ENCODE measurements around the gene MTCL1. TPM values are rescaled to one million over a fixed set of nuclear protein-coding genes. Genes with fewer than 3 reads are reported as not detected.

Gene MTCL1
- total RNA-seq, 1 donor from 2014 or later, result 100 TPM

- Mint-ChIP-seq H3K36me3 (ENCODE audit: unreplicated experiment) (peaks cover 9% of the 10 kb centered on the region), H3K27me3 (ENCODE audit: unreplicated experiment) (peaks cover 5% of the 10 kb centered on the region), H3K9me3 (ENCODE audit: unreplicated experiment) (peaks cover 2% of the 10 kb centered on the region), H3K4me3 (ENCODE audit: unreplicated experiment) (no peak overlapping the region), H3K4me1 (ENCODE audit: low read depth, unreplicated experiment) (peaks cover 7% of the 10 kb centered on the region), H3K27ac (ENCODE audit: unreplicated experiment) (no peak overlapping the region)
- DNase-seq, result no peak
- no peak for TF ChIP-seq CTCF (IDR thresholded peaks at IDR 0.05; ENCODE audit: partially characterized antibody, unreplicated experiment)
Observed at GRCh38 chr18:8813611-8814010, 108.3 kb downstream of the MTCL1 start.

GRCh38 chr18:8814206-8814605 is 108.8 kb downstream of the MTCL1 start:
- peaks cover 7% of the 10 kb centered on the region for H3K4me1 Mint-ChIP-seq (ENCODE audit: low read depth, unreplicated experiment)
- H3K9me3 Mint-ChIP-seq (ENCODE audit: unreplicated experiment), result peaks cover 2% of the 10 kb centered on the region
- no peak overlapping the region for H3K27ac Mint-ChIP-seq (ENCODE audit: unreplicated experiment)
- H3K4me3 Mint-ChIP-seq (ENCODE audit: unreplicated experiment), result no peak overlapping the region
- no peak for DNase-seq
- TF ChIP-seq CTCF (IDR thresholded peaks at IDR 0.05; ENCODE audit: partially characterized antibody, unreplicated experiment), result no peak
- H3K36me3 Mint-ChIP-seq (ENCODE audit: unreplicated experiment), result peaks cover 9% of the 10 kb centered on the region
- H3K27me3 Mint-ChIP-seq (ENCODE audit: unreplicated experiment), result peaks cover 4% of the 10 kb centered on the region

GRCh38 chr18:8816220-8816619 is 110.9 kb downstream of the MTCL1 start:
- peaks cover 14% of the 10 kb centered on the region for H3K36me3 Mint-ChIP-seq (ENCODE audit: unreplicated experiment)

GRCh38 chr18:8816816-8817215 is 111.5 kb downstream of the MTCL1 start:
- H3K4me3 Mint-ChIP-seq (ENCODE audit: unreplicated experiment), result no peak overlapping the region
- no peaks in the 10 kb centered on the region for H3K4me1 Mint-ChIP-seq (ENCODE audit: low read depth, unreplicated experiment)
- H3K9me3 Mint-ChIP-seq (ENCODE audit: unreplicated experiment), result peaks cover 2% of the 10 kb centered on the region
- H3K27ac Mint-ChIP-seq (ENCODE audit: unreplicated experiment), result no peak overlapping the region
- no peak for TF ChIP-seq CTCF (IDR thresholded peaks at IDR 0.05; ENCODE audit: partially characterized antibody, unreplicated experiment)
- H3K27me3 Mint-ChIP-seq (ENCODE audit: unreplicated experiment), result peaks cover 2% of the 10 kb centered on the region
- H3K36me3 Mint-ChIP-seq (ENCODE audit: unreplicated experiment), result peaks cover 14% of the 10 kb centered on the region
- no peak for DNase-seq

More at GRCh38 chr18:8816220-8816619, 110.9 kb downstream of the MTCL1 start:
- no peak for TF ChIP-seq CTCF (IDR thresholded peaks at IDR 0.05; ENCODE audit: partially characterized antibody, unreplicated experiment)
- Mint-ChIP-seq H3K4me3 (ENCODE audit: unreplicated experiment) (no peak overlapping the region), H3K4me1 (ENCODE audit: low read depth, unreplicated experiment) (no peaks in the 10 kb centered on the region), H3K27ac (ENCODE audit: unreplicated experiment) (no peak overlapping the region), H3K9me3 (ENCODE audit: unreplicated experiment) (peaks cover 2% of the 10 kb centered on the region), H3K27me3 (ENCODE audit: unreplicated experiment) (peaks cover 2% of the 10 kb centered on the region)
- no peak for DNase-seq

- peaks cover 2% of the 10 kb centered on the region for H3K27me3 Mint-ChIP-seq (ENCODE audit: unreplicated experiment)
- TF ChIP-seq CTCF (IDR thresholded peaks at IDR 0.05; ENCODE audit: partially characterized antibody, unreplicated experiment), result no peak
- no peak for DNase-seq
- no peak overlapping the region for H3K27ac Mint-ChIP-seq (ENCODE audit: unreplicated experiment)
- peaks cover 21% of the 10 kb centered on the region for H3K36me3 Mint-ChIP-seq (ENCODE audit: unreplicated experiment)
- no peaks in the 10 kb centered on the region for H3K4me1 Mint-ChIP-seq (ENCODE audit: low read depth, unreplicated experiment)
- peaks cover 3% of the 10 kb centered on the region for H3K9me3 Mint-ChIP-seq (ENCODE audit: unreplicated experiment)
- no peak overlapping the region for H3K4me3 Mint-ChIP-seq (ENCODE audit: unreplicated experiment)
Observed at GRCh38 chr18:8818982-8819381, 113.6 kb downstream of the MTCL1 start.

All from glutamatergic neuron (in vitro differentiated cells).